ENCODE measurements around the gene ALG14. TPM values are rescaled to one million over a fixed set of nuclear protein-coding genes. Genes with fewer than 3 reads are reported as not detected.

The ALG14 gene
- total and polyA plus RNA-seq, 7 donors: 0.48 to 2.7 (median 2.1) TPM

DNA sequence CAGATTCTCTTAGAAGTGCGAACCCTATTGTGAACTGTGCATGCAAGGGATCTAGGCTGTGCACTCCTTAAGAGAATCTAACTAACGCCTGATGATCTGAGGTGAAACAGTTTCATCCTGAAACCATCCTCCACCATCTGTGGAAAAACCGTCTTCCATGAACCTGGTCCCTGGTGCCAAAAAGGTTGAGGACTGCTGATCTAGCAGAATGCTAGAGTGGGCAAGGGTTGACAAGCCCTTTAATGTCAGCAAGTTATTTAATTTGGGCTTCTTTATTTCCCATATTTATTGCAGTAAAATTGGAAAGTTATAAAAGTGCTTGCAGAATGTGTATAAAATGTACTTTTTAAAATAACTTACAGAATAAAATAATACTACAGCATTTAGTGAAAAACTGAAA is 26.4 kb downstream of the ALG14 start:
- no peak overlapping the region for H3K27ac ChIP-seq
- ATAC-seq (no peak), DNase-seq (no peak)
- no peaks in the 10 kb centered on the region for H3K9me3 ChIP-seq
- WGBS, 3 donors: 83 to 92% (median 91%) methylated on average over 3 of the region's 3 CpGs
- H3K36me3 ChIP-seq (ENCODE audit: insufficient read depth in 1 of 2, low read depth in 1 of 2): no peaks in the 10 kb centered on the region
- TF ChIP-seq, protein P1, sequence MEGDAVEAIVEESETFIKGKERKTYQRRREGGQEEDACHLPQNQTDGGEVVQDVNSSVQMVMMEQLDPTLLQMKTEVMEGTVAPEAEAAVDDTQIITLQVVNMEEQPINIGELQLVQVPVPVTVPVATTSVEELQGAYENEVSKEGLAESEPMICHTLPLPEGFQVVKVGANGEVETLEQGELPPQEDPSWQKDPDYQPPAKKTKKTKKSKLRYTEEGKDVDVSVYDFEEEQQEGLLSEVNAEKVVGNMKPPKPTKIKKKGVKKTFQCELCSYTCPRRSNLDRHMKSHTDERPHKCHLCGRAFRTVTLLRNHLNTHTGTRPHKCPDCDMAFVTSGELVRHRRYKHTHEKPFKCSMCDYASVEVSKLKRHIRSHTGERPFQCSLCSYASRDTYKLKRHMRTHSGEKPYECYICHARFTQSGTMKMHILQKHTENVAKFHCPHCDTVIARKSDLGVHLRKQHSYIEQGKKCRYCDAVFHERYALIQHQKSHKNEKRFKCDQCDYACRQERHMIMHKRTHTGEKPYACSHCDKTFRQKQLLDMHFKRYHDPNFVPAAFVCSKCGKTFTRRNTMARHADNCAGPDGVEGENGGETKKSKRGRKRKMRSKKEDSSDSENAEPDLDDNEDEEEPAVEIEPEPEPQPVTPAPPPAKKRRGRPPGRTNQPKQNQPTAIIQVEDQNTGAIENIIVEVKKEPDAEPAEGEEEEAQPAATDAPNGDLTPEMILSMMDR (IDR thresholded peaks at IDR 0.05): no peak
- no peaks in the 10 kb centered on the region for H3K4me1 ChIP-seq
- intact Hi-C loops (cut with DNase I): no loop called here
- H3K4me3 ChIP-seq: no peak overlapping the region
- no peaks in the 10 kb centered on the region for H3K27me3 ChIP-seq (ENCODE audit: insufficient read depth in 3 of 3, low read length in 2 of 3)

- no peaks in the 10 kb centered on the region for H3K4me1 ChIP-seq
- no peaks in the 10 kb centered on the region for H3K9me3 ChIP-seq
- intact Hi-C loops (cut with DNase I): loop anchor here (1.0 to 5.0 kb wide), 3 partner anchors 116 to 189 kb away; partner anchors contain the start of gene CNN3 (in 1 of the 2)
- no peak overlapping the region for H3K27ac ChIP-seq
- no peaks in the 10 kb centered on the region for H3K36me3 ChIP-seq (ENCODE audit: insufficient read depth in 1 of 2, low read depth in 1 of 2)
- no peaks in the 10 kb centered on the region for H3K27me3 ChIP-seq (ENCODE audit: insufficient read depth in 3 of 3, low read length in 2 of 3)
- WGBS, 3 donors: 30 to 31% (median 30%) methylated on average over 11 of the region's 11 CpGs
- no peak overlapping the region for H3K4me3 ChIP-seq
- TF ChIP-seq, protein P1 (IDR thresholded peaks at IDR 0.05): peak; percentile 99
- peak; percentile 80 to 81 for DNase-seq
- peak; percentile 85 to 96 (median 93) for ATAC-seq
Measured at GRCh38 chr1:95043141-95043980, 29.4 kb downstream of the ALG14 start.

- TF ChIP-seq, protein P1 (IDR thresholded peaks at IDR 0.05): no peak
- Histone ChIP-seq H3K36me3 (ENCODE audit: insufficient read depth in 1 of 2, low read depth in 1 of 2) (no peaks in the 10 kb centered on the region), H3K4me3 (no peak overlapping the region), H3K9me3 (no peaks in the 10 kb centered on the region), H3K27ac (no peak overlapping the region), H3K4me1 (no peaks in the 10 kb centered on the region), H3K27me3 (ENCODE audit: insufficient read depth in 3 of 3, low read length in 2 of 3) (no peaks in the 10 kb centered on the region)
- intact Hi-C loops (cut with DNase I): loop anchor here (2.0 to 5.0 kb wide), 2 partner anchors 115 to 187 kb away; partner anchors contain the start of gene CNN3 (in 1 of the 2)
- peak in 1 of 2 donors; percentile 17 for DNase-seq
- 42 to 65% (median 43%) methylated on average over 3 of the region's 3 CpGs for WGBS, 3 donors
- ATAC-seq: peak in 2 of 4 donors; percentile 41 to 50
Measured at GRCh38 chr1:95042286-95042685, 30.5 kb downstream of the ALG14 start.

DNA sequence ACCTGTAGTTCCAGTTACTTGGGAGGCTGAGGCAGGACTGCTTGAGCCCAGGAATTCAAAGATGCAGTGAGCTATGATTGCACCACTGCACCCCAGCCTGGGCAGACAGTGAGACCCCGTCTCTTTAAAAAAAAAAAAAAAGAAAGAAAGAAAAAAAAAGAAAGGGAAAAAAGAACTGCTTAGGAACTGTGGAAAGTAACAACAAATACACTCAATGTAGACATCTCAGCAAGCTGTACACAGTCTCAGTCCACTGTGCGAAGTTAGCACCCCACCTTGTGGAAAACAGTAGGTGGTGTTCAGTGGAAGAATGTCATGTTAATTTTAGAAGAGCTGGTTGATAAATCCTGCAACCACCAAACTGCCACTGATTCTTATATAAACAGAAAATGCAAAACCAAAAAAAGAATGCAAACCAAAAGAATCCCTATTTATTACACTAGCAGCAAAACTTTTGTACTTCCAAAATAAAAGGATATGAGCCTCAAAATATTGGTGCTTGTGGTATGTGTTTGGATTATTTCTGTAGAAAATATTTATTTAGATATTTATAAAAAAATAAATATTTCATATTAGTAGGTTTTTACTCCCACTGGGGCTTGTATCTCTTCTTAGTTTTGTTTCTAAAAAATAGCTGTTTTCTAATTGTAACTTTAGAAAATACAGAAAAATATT is 31.1 kb downstream of the ALG14 start:
- H3K27ac ChIP-seq: no peak overlapping the region
- DNase-seq: no peak
- WGBS, 3 donors: 41 to 55% (median 45%) methylated on average over 2 of the region's 2 CpGs

More for the DNA sequence above, 31.1 kb downstream of the ALG14 start:
- peak in 3 of 4 donors; percentile 51 to 60 (median 59) for ATAC-seq
- no peaks in the 10 kb centered on the region for H3K36me3 ChIP-seq (ENCODE audit: insufficient read depth in 1 of 2, low read depth in 1 of 2)
- H3K4me3 ChIP-seq: no peak overlapping the region
- TF ChIP-seq, protein P1 (IDR thresholded peaks at IDR 0.05): peak; percentile 56
- H3K4me1 ChIP-seq: no peaks in the 10 kb centered on the region
- H3K9me3 ChIP-seq: no peaks in the 10 kb centered on the region
- no peaks in the 10 kb centered on the region for H3K27me3 ChIP-seq (ENCODE audit: insufficient read depth in 3 of 3, low read length in 2 of 3)
- intact Hi-C loops (cut with DNase I): loop anchor here (2.0 to 5.0 kb wide), 2 partner anchors 114 to 187 kb away; partner anchors contain the start of gene CNN3 (in 1 of the 2)

All from psoas muscle (tissue), 8 donors.